GM12878 (cell line): ENCODE data around the gene CAST. TPM values are rescaled to one million over a fixed set of nuclear protein-coding genes. Genes with fewer than 3 reads are reported as not detected.

Source experiments
- ATAC-seq: fragments of 200-7000 bp; cut with Tn5 transposase; 3 replicates; pipeline ENCODE4 v1.9.1; 2020; ENCODE audit warnings: mild to moderate bottlenecking, moderate library complexity
- BruUV-seq: library from RNA; stranded (reverse); fragments of 400-500 nt; replicated peaks from 2 replicates; lab custom pipeline; 2021; lab: Mats Ljungman, UMichigan
- CTCF ChIA-PET: fragments of 300-600 bp; sonication (Branson Sonifier 250); formaldehyde crosslinking; extraction: SDS; loops from one replicate; lab custom pipeline; 2021; ENCODE audit warnings: inconsistent platforms; lab: Yijun Ruan, JAX
- POLR2A ChIA-PET: fragments of 350-600 bp; formaldehyde crosslinking; extraction: SDS; loops from one replicate; lab custom pipeline; 2021; ENCODE audit warnings: inconsistent platforms; lab: Charles Lee
- RAD21 ChIA-PET: fragments of 300-600 bp; sonication (Branson Sonifier 250); formaldehyde crosslinking; loops from one replicate; lab custom pipeline; 2023; ENCODE audit warnings: antibody characterized with exemption; ENCODE audit not compliant: unreplicated experiment; lab: Charles Lee
- SMC1A ChIA-PET: fragments of 300-600 bp; sonication (Branson Sonifier 250); formaldehyde crosslinking; loops from one replicate; lab custom pipeline; 2023; ENCODE audit not compliant: unreplicated experiment, uncharacterized antibody; lab: Charles Lee
- DNase-seq: peaks from one replicate; pipeline ENCODE4 v3.0.0-alpha.2; 2011; ENCODE audit warnings: low read depth, low spot score
- FAIRE-seq: peaks from 3 replicates; lab custom pipeline; 2011; peaks lifted over from hg19 to GRCh38; lab: Jason Lieb, UNC
- H2AFZ ChIP-seq: 2 replicates; pipeline ENCODE4 v1.6.0; 2011; ENCODE audit warnings: low read depth, low read length, control low read depth; ENCODE audit not compliant: control insufficient read depth
- H3K27ac ChIP-seq: 2 replicates; pipeline ENCODE4 v1.5.1; 2011; ENCODE audit warnings: control low read depth; ENCODE audit not compliant: control insufficient read depth, insufficient read depth
- H3K27me3 ChIP-seq, 2 experiments: replicated peaks in 1 of 2; 2 replicates each; pipeline versions ENCODE4 v1.6.0 to v1.6.1; 2011; ENCODE audit warnings: low read length in 1 of 2; ENCODE audit not compliant: control insufficient read depth in 2 of 2, insufficient read depth in 2 of 2
- H3K36me3 ChIP-seq, 2 experiments: 2 replicates each; pipeline ENCODE4 v1.5.1; 2011; ENCODE audit warnings: low read length in 1 of 2; ENCODE audit not compliant: control insufficient read depth in 2 of 2, insufficient read depth in 2 of 2
- H3K4me1 ChIP-seq: 2 replicates; pipeline ENCODE4 v1.6.1; 2011; ENCODE audit warnings: mild to moderate bottlenecking, low read length, moderate library complexity, mixed read lengths; ENCODE audit not compliant: control insufficient read depth, insufficient read depth
- H3K4me2 ChIP-seq: 2 replicates; pipeline ENCODE4 v1.6.0; 2011; ENCODE audit warnings: control low read depth; ENCODE audit not compliant: control insufficient read depth, insufficient read depth
- H3K4me3 ChIP-seq: fragments of 200-600 bp; sonication (generic); 2 replicates; pipeline ENCODE4 v1.5.1; 2016
- H3K79me2 ChIP-seq: 2 replicates; pipeline ENCODE4 v1.6.0; 2011; ENCODE audit warnings: low read length; ENCODE audit not compliant: control insufficient read depth, insufficient read depth
- H3K9ac ChIP-seq: 2 replicates; pipeline ENCODE4 v1.8.0; 2011; ENCODE audit warnings: low read length, control low read depth, mixed read lengths; ENCODE audit not compliant: control insufficient read depth, insufficient read depth
- H3K9me3 ChIP-seq: replicated peaks from 3 replicates; pipeline ENCODE4 v1.5.1; 2011; ENCODE audit warnings: mild to moderate bottlenecking, low read length; ENCODE audit not compliant: control insufficient read depth, insufficient read depth
- H4K20me1 ChIP-seq: 2 replicates; pipeline ENCODE4 v1.6.0; 2011; ENCODE audit not compliant: control insufficient read depth, insufficient read depth
- CTCF ChIP-seq, 3 experiments: IDR thresholded peaks in 2 of 3; conservative IDR thresholded peaks in 1 of 3; 2 replicates each; pipeline ENCODE4 v1.5.1; 2011; ENCODE audit warnings: low read depth in 3 of 3, low read length in 3 of 3, mild to moderate bottlenecking in 3 of 3, control low read depth in 2 of 3, moderate library complexity in 2 of 3, inconsistent platforms in 1 of 3, mixed read lengths in 1 of 3; ENCODE audit not compliant: control insufficient read depth in 2 of 3, insufficient read depth in 1 of 3; ENCODE audit errors: extremely low read depth in 1 of 3
- DPF2 ChIP-seq: fragments of 450-650 bp; IDR thresholded peaks from 2 replicates; pipeline ENCODE4 v1.6.1; 2017; ENCODE audit warnings: mild to moderate bottlenecking
- ELK1 ChIP-seq: IDR thresholded peaks from 2 replicates; pipeline ENCODE4 v1.6.1; 2012; ENCODE audit warnings: low read depth, low read length, improper control_type of control experiment
- HDAC6 ChIP-seq: fragments of 200-600 bp; sonication (generic); IDR thresholded peaks from one replicate; pipeline ENCODE4 v1.8.0; 2017; ENCODE audit warnings: antibody characterized with exemption; ENCODE audit not compliant: unreplicated experiment
- MEF2A ChIP-seq: IDR thresholded peaks from 2 replicates; pipeline ENCODE4 v1.6.1; 2011; ENCODE audit warnings: low read depth, mild to moderate bottlenecking, low read length, moderate library complexity; ENCODE audit not compliant: insufficient read depth
- NR2C2 ChIP-seq: IDR thresholded peaks from 2 replicates; pipeline ENCODE4 v1.6.1; 2011; ENCODE audit warnings: borderline replicate concordance, low read depth; ENCODE audit not compliant: control insufficient read depth, insufficient read length
- NR2F1 ChIP-seq: fragments of 450-650 bp; conservative IDR thresholded peaks from 2 replicates; pipeline ENCODE4 v1.6.1; 2017; ENCODE audit warnings: mild to moderate bottlenecking
- PRDM15 ChIP-seq: fragments of 450-650 bp; formaldehyde crosslinking; IDR thresholded peaks from 2 replicates; pipeline ENCODE4 v1.4.0; 2020; ENCODE audit warnings: mild to moderate bottlenecking, moderate library complexity
- SIX5 ChIP-seq: IDR thresholded peaks from 2 replicates; pipeline ENCODE4 v1.6.1; 2011; ENCODE audit warnings: mild to moderate bottlenecking, low read depth, low read length, moderate library complexity; ENCODE audit not compliant: severe bottlenecking
- SMAD5 ChIP-seq: IDR thresholded peaks from 2 replicates; pipeline ENCODE4 v1.6.1; 2016; ENCODE audit warnings: antibody characterized with exemption, low read depth
- STAT3 ChIP-seq: IDR thresholded peaks from 2 replicates; pipeline ENCODE4 v1.6.1; 2011; ENCODE audit warnings: low read depth, low read length, improper control_type of control experiment
- TAF1 ChIP-seq: IDR thresholded peaks from 2 replicates; pipeline ENCODE4 v1.6.1; 2011; ENCODE audit warnings: mild to moderate bottlenecking, low read depth, low read length, borderline replicate concordance
- ZNF384 ChIP-seq: IDR thresholded peaks from 2 replicates; pipeline ENCODE4 v1.6.1; 2012; ENCODE audit warnings: low read depth, mild to moderate bottlenecking, low read length, improper control_type of control experiment, borderline replicate concordance
- WGBS: methylation state at CpG from one replicate; pipeline ENCODE4 v1.1.6; 2016; ENCODE audit warnings: low lambda C conversion rate; ENCODE audit not compliant: insufficient replicate concordance, insufficient coverage; ENCODE audit errors: missing lambda C conversion rate; 5-methylcytosine and 5-hydroxymethylcytosine counted together
- in situ Hi-C: fragments of 300-500 bp; cut with MboI; formaldehyde crosslinking; loops from 9 replicates; pipeline ENCODE4 v1.14.3; 2018; ENCODE audit warnings: mixed read lengths
- intact Hi-C: fragments of 100-400 bp; cut with micrococcal nuclease; formaldehyde crosslinking; loops from one replicate; pipeline ENCODE4 v1.14.2; 2022; ENCODE audit not compliant: unreplicated experiment
- polyA plus RNA-seq, 11 experiments: library from polyadenylated mRNA; depleted of rRNA in 4 of 11; unstranded in 6 of 11; stranded (reverse) in 5 of 11; fragments of >200 nt; fragmentation: Nextera tagmentation in 4 of 11; fragmentation: Illumina TruSeq in 1 of 11; extraction: Ambion mirVana in 4 of 11; extraction: Trizol in 1 of 11; gene quantifications; 1 replicate in 1 of 11; 2 replicates in 10 of 11; pipeline versions ENCODE4 v1.2.1 to v1.2.3, GENCODE V29; 2011 to 2016; ENCODE audit warnings: inconsistent platforms in 2 of 11, missing spikeins in 2 of 11, low read depth in 1 of 11
- total RNA-seq, 4 experiments: library from RNA; depleted of rRNA in 3 of 4; stranded (reverse); fragments of >200 nt in 3 of 4; fragmentation: Illumina TruSeq in 1 of 4; extraction: Trizol in 1 of 4; gene quantifications; 2 replicates each; pipeline versions ENCODE4 v1.2.1 to v1.2.3, GENCODE V29; 2013 to 2021
- TF ChIP-seq, protein P1 (sequence below): fragments of 450-650 bp; formaldehyde crosslinking; IDR thresholded peaks from 2 replicates; pipeline ENCODE4 v1.5.0; 2022; ENCODE audit warnings: mild to moderate bottlenecking, missing genetic modification characterization

The CAST gene
- total and polyA plus RNA-seq, 10 of the 15 experiments (the other 5 are each of a cell fraction or from before 2014, with no cell fraction given) = 31.7 to 140 (median 68.5) TPM

- CTCF ChIA-PET = interaction anchor here (1.1 to 2.9 kb wide), 4 partner anchors 8 to 420 kb away, joined by 3 to 12 read pairs (median 9); no protein-coding TSS in a partner anchor
- WGBS = 82% methylated on average over 3 of the region's 3 CpGs
- peaks cover 11 to 13% of the 10 kb centered on the region in 2 experiments for H3K36me3 ChIP-seq
- TF ChIP-seq STAT3 (no peak), TAF1 (no peak), DPF2 (no peak), SIX5 (no peak), HDAC6 (no peak), NR2C2 (no peak), PRDM15 (CRISPR knock-in tag) (no peak), ZNF384 (no peak), MEF2A (no peak), SMAD5 (no peak), NR2F1 (no peak), ELK1 (no peak), CTCF (IDR thresholded peaks at IDR 0.05 in 2 of 3, conservative IDR thresholded peaks at IDR 0.05 in 1 of 3; ENCODE audit: control insufficient read depth in 2 of 3, extremely low read depth in 1 of 3, insufficient read depth in 1 of 3, low read depth in 3 of 3, low read length in 3 of 3) (no peak)
- TF ChIP-seq, protein P1, sequence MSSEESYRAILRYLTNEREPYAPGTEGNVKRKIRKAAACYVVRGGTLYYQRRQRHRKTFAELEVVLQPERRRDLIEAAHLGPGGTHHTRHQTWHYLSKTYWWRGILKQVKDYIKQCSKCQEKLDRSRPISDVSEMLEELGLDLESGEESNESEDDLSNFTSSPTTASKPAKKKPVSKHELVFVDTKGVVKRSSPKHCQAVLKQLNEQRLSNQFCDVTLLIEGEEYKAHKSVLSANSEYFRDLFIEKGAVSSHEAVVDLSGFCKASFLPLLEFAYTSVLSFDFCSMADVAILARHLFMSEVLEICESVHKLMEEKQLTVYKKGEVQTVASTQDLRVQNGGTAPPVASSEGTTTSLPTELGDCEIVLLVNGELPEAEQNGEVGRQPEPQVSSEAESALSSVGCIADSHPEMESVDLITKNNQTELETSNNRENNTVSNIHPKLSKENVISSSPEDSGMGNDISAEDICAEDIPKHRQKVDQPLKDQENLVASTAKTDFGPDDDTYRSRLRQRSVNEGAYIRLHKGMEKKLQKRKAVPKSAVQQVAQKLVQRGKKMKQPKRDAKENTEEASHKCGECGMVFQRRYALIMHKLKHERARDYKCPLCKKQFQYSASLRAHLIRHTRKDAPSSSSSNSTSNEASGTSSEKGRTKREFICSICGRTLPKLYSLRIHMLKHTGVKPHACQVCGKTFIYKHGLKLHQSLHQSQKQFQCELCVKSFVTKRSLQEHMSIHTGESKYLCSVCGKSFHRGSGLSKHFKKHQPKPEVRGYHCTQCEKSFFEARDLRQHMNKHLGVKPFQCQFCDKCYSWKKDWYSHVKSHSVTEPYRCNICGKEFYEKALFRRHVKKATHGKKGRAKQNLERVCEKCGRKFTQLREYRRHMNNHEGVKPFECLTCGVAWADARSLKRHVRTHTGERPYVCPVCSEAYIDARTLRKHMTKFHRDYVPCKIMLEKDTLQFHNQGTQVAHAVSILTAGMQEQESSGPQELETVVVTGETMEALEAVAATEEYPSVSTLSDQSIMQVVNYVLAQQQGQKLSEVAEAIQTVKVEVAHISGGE (CRISPR knock-in tag) = no peak
Measured at GRCh38 chr5:96741891-96742309, 79.7 kb downstream of the CAST start.

More at GRCh38 chr5:96741891-96742309, 79.7 kb downstream of the CAST start:
- ChIA-PET RAD21 (interaction anchor here (1.3 to 3.4 kb wide), 2 partner anchors 11 to 128 kb away, joined by 5 to 14 read pairs; no protein-coding TSS in a partner anchor), SMC1A (interaction anchor here (0.6 to 1.5 kb wide), 3 partner anchors 24 to 90 kb away, joined by 3 read pairs; no protein-coding TSS in a partner anchor), POLR2A (interaction anchor here (0.6 to 1.4 kb wide), 2 partner anchors 9 to 318 kb away, joined by 3 to 8 read pairs; no protein-coding TSS in a partner anchor)
- Histone ChIP-seq H3K9ac (no peak overlapping the region), H4K20me1 (no peaks in the 10 kb centered on the region), H3K79me2 (no peaks in the 10 kb centered on the region), H3K4me1 (no peaks in the 10 kb centered on the region), H3K9me3 (no peaks in the 10 kb centered on the region), H3K27ac (no peak overlapping the region), H3K27me3 (no peaks in the 10 kb centered on the region), H3K4me3 (no peak overlapping the region), H2AFZ (no peak overlapping the region), H3K4me2 (no peak overlapping the region)
- intact Hi-C loops (no loop called here), in situ Hi-C loops (no loop called here)
- no TSS peak for BruUV-seq
- ATAC-seq (no peak), DNase-seq (no peak), FAIRE-seq (no peak)
